Measurements from ENCODE around the gene CCL13. TPM values are rescaled to one million over a fixed set of nuclear protein-coding genes. Genes with fewer than 3 reads are reported as not detected.

CCL13 gene
- total RNA-seq, 6 donors from 2014 or later, result 0.76 to 16.7 (median 1.9) TPM; not detected in 1

DNA sequence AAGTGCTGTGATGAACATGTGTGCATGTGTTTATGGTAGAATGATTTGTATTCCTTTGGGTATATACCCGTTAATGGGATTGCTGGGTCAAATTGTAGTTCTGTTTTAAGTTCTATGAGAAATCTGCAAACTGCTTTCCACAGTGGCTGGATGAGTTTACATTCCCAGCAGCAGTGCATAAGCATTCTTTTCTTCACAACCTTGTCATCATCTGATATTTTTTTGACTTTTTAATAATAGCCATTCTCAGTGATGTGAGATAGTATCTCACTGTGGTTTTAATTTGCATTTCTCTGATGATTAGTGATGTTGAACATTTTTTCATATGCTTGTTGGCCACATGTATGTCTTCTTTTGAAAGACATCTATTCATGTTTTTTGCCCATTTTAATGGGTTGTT, 18.6 kb upstream of the CCL13 start:
- no peaks in the 10 kb centered on the region for H3K4me1 ChIP-seq
- H3K27me3 ChIP-seq, result no peaks in the 10 kb centered on the region
- no peak overlapping the region for H3K27ac ChIP-seq
- H3K4me3 ChIP-seq, result no peak overlapping the region
- no peaks in the 10 kb centered on the region for H3K36me3 ChIP-seq
- TF ChIP-seq, protein P1, sequence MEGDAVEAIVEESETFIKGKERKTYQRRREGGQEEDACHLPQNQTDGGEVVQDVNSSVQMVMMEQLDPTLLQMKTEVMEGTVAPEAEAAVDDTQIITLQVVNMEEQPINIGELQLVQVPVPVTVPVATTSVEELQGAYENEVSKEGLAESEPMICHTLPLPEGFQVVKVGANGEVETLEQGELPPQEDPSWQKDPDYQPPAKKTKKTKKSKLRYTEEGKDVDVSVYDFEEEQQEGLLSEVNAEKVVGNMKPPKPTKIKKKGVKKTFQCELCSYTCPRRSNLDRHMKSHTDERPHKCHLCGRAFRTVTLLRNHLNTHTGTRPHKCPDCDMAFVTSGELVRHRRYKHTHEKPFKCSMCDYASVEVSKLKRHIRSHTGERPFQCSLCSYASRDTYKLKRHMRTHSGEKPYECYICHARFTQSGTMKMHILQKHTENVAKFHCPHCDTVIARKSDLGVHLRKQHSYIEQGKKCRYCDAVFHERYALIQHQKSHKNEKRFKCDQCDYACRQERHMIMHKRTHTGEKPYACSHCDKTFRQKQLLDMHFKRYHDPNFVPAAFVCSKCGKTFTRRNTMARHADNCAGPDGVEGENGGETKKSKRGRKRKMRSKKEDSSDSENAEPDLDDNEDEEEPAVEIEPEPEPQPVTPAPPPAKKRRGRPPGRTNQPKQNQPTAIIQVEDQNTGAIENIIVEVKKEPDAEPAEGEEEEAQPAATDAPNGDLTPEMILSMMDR (IDR thresholded peaks at IDR 0.05), result no peak
- TF ChIP-seq POLR2AphosphoS5 (IDR thresholded peaks at IDR 0.05) (no peak), POLR2A (IDR thresholded peaks at IDR 0.05) (no peak), EP300 (IDR thresholded peaks at IDR 0.05) (no peak)
- H3K9me3 ChIP-seq, result no peaks in the 10 kb centered on the region
- 77 to 79% methylated on average over 1 of the region's 1 CpG for WGBS, 2 donors
- DNase-seq (no peak), ATAC-seq (ENCODE audit: low FRiP score in 2 of 2) (no peak)

DNA sequence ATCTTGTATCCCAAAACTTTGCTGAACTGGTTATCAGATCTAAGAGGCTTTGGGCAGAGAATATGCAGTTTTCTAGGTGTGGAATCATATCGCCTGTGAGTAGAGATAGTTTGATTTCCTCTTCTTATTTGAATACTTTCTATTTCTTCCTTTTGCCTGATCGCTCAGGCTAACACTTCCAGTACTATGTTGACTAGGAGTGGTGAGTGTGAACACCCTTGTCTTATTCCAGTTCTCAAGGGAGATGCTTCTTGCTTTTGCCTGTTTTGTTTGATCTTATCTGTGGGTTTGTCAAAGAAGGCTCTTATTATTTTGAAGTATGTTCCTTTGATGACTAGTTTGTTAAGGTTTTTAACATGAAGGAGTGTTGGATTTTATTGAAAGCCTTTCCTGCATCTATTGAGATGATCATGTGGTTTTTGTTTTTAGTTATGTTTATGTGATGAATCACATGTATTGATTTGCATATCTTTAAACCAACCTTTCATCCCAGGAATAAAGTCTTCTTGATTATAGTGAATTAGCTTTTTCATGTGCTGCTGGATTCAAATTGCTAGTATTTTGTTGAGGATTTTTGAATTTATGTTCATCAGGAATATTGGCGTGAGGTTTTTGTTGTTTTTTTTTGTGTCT, 17.0 kb upstream of the CCL13 start:
- Histone ChIP-seq H3K9me3 (no peaks in the 10 kb centered on the region), H3K36me3 (no peaks in the 10 kb centered on the region), H3K4me3 (no peak overlapping the region), H3K4me1 (no peaks in the 10 kb centered on the region), H3K27ac (no peak overlapping the region), H3K27me3 (no peaks in the 10 kb centered on the region)
- WGBS, 2 donors, result 86 to 87% methylated on average over 3 of the region's 3 CpGs
- ATAC-seq (ENCODE audit: low FRiP score in 2 of 2) (no peak), DNase-seq (no peak)
- TF ChIP-seq POLR2A (IDR thresholded peaks at IDR 0.05), result no peak

DNA sequence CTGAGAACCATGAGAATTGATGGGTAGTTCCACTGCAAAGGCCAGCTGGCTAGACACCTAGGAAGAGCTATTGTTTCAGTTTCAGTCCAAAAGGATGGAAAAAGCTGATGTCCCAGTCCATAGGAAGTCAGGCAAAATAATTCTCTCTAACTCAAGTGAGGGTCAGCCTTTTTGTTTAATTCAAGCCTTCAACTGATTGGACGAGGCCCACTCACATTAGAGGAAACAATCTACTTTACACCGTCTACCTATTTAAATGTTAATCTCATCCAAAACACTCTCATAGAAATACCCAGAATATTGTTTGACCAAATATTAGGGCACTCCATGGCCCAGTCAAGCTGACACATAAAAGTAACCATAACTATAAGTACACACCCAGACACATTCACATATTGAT, 14.4 kb upstream of the CCL13 start:
- TF ChIP-seq POLR2AphosphoS5 (IDR thresholded peaks at IDR 0.05), result no peak
- no peak for TF ChIP-seq EP300 (IDR thresholded peaks at IDR 0.05)
- ATAC-seq (ENCODE audit: low FRiP score in 2 of 2), result no peak
- H3K27ac ChIP-seq, result no peak overlapping the region

DNA sequence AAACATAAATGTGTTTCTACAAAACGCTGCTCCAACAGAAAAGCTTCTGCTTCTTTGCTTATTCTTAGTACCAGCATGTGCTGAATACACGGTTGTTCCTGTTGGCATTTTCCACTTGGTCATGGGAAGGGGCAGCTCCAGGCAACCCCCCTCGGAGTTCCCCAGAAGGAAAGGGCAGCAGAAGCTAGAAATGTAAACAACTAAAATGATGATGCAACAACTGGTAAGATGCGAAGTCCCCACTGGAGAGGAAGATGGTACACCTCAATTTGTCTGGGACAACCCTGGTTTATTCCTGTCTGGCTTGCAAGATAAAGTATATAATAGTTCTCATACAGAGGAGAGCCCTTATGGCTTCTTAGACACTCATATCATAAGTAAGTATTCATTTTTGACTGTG, 9.2 kb upstream of the CCL13 start:
- no peaks in the 10 kb centered on the region for H3K9me3 ChIP-seq
- no peak for DNase-seq
- no peaks in the 10 kb centered on the region for H3K4me1 ChIP-seq
- WGBS, 2 donors, result 51 to 60% methylated on average over 4 of the region's 4 CpGs
- ATAC-seq (ENCODE audit: low FRiP score in 2 of 2), result no peak
- no peaks in the 10 kb centered on the region for H3K27me3 ChIP-seq
- no peak overlapping the region for H3K27ac ChIP-seq
- H3K36me3 ChIP-seq, result no peaks in the 10 kb centered on the region
- TF ChIP-seq, protein P1 (IDR thresholded peaks at IDR 0.05), result no peak
- TF ChIP-seq EP300 (IDR thresholded peaks at IDR 0.05) (no peak), POLR2AphosphoS5 (IDR thresholded peaks at IDR 0.05) (no peak), POLR2A (IDR thresholded peaks at IDR 0.05) (no peak)
- no peak overlapping the region for H3K4me3 ChIP-seq

More for the DNA sequence above, 14.4 kb upstream of the CCL13 start:
- H3K27me3 ChIP-seq, result no peaks in the 10 kb centered on the region
- no peak overlapping the region for H3K4me3 ChIP-seq
- 85 to 100% methylated on average over 2 of the region's 2 CpGs for WGBS, 2 donors
- no peaks in the 10 kb centered on the region for H3K9me3 ChIP-seq
- DNase-seq, result no peak
- H3K4me1 ChIP-seq, result no peaks in the 10 kb centered on the region
- no peaks in the 10 kb centered on the region for H3K36me3 ChIP-seq

DNA sequence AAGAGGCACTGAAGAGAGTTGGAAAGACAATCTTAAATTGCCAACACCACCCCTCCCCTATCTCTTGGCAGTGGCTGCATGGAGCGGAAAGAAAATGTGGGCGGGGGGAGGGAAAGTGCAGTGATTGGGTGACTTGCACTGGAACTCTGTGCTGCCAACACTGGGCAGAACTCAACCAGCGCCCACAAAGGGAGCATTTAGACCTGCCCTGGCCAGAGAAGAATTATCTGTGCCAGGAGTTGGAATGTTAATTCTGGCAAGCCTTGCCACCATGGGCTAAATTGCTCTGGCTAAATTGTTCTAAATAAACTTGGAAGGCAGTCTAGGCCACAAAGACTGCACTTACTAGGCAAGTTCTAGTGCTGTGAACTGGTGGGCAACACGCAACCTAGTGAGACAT, 6.5 kb upstream of the CCL13 start:
- ATAC-seq (ENCODE audit: low FRiP score in 2 of 2) (no peak), DNase-seq (no peak)
- Histone ChIP-seq H3K27me3 (no peaks in the 10 kb centered on the region), H3K4me3 (no peak overlapping the region), H3K27ac (no peak overlapping the region), H3K9me3 (no peaks in the 10 kb centered on the region), H3K36me3 (no peaks in the 10 kb centered on the region), H3K4me1 (no peaks in the 10 kb centered on the region)
- TF ChIP-seq POLR2AphosphoS5 (IDR thresholded peaks at IDR 0.05) (no peak), EP300 (IDR thresholded peaks at IDR 0.05) (no peak)
- TF ChIP-seq, protein P1 (IDR thresholded peaks at IDR 0.05), result no peak
- 67 to 73% methylated on average over 4 of the region's 4 CpGs for WGBS, 2 donors

DNA sequence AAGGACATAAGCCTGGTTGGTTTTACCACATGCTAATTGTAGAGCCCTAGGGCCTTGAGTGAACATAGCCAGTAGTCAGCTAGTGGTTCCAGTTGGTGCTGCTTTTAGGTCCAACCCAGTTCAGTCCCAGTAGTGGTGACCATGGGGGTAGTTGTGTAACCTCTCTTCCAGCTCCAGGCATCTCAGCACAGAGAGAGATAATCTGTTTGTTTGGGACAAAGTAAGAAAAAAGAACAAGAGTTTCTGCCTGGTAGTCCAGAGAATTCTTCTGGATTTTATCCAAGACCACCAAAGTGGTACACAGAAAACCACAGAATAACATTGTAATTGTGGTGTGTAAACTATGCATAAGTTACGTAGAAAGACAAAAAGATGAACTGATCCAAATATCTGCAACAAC, 5.2 kb upstream of the CCL13 start:
- no peak for DNase-seq
- TF ChIP-seq, protein P1 (IDR thresholded peaks at IDR 0.05), result no peak
- TF ChIP-seq POLR2A (IDR thresholded peaks at IDR 0.05), result no peak
- TF ChIP-seq POLR2AphosphoS5 (IDR thresholded peaks at IDR 0.05), result no peak
- no peak for TF ChIP-seq EP300 (IDR thresholded peaks at IDR 0.05)
- H3K27me3 ChIP-seq, result no peaks in the 10 kb centered on the region
- H3K27ac ChIP-seq, result no peak overlapping the region
- 78 to 92% methylated on average over 1 of the region's 1 CpG for WGBS, 2 donors
- no peak for ATAC-seq (ENCODE audit: low FRiP score in 2 of 2)
- H3K4me3 ChIP-seq, result no peak overlapping the region
- H3K9me3 ChIP-seq, result no peaks in the 10 kb centered on the region
- H3K4me1 ChIP-seq, result peaks cover 0 to 5% (median 3%) of the 10 kb centered on the region in 4 donors
- H3K36me3 ChIP-seq, result no peaks in the 10 kb centered on the region
